ENCODE results near the gene GATA5. TPM values are rescaled to one million over a fixed set of nuclear protein-coding genes. Genes with fewer than 3 reads are reported as not detected.

The GATA5 gene
- polyA plus RNA-seq, 1 donor from 2014 or later, result not detected

DNA sequence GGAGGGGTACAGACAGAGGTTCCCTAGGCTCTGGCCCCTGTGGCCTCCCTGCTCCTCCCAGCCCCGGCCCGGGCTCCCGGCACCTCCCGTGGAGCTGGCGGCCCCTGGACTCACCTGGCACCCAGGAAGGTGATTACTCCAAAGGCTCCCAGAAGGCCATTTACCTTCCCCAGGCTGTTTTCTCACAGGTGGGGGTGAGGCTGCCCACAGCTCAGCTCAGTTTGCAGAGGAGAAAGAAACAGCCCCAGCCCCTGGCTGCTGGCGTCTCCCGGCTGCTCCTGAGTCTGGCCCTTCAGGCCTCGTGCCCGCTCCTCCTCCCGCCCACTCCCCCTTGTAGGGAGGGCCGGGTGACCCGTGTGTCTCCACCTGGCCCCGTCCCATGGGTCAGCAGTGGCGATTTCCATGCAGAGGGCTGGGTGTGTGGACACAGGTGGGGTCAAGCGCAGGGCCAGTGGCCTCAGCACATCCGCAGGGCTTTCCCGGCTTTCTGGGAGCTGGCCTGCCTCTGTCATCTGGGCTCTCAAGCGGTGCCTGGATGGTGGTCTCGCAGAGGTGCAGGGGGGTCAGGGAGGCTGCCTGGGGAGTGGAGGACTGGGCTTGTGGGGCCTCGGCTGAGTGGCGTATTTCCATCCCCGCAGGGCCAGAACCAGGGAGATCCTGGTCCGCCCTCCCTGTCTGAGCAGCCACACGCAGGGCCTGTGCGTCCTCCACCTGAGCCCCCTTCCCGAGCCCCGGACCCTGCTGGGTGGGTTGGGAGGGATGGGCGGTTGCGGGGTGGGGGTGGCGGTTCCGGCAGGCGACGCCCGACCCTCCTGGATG, 20.2 kb upstream of the GATA5 start:
- H3K36me3 ChIP-seq (ENCODE audit: insufficient read depth, low read length), result no peaks in the 10 kb centered on the region
- no peak overlapping the region for H3K9ac ChIP-seq (ENCODE audit: low read length)
- H3K27me3 ChIP-seq (ENCODE audit: insufficient read depth, low read depth, low read length), result no peaks in the 10 kb centered on the region
- no peaks in the 10 kb centered on the region for H4K20me1 ChIP-seq (ENCODE audit: insufficient read depth)
- H2AFZ ChIP-seq (ENCODE audit: low read depth, low read length), result no peak overlapping the region
- no peaks in the 10 kb centered on the region for H3K9me2 ChIP-seq (ENCODE audit: insufficient read depth, low read length)
- no peak overlapping the region for H3K27ac ChIP-seq (ENCODE audit: low read length)
- TF ChIP-seq EP300 (conservative IDR thresholded peaks at IDR 0.05; ENCODE audit: poor library complexity, severe bottlenecking) (no peak), POLR2AphosphoS5 (IDR thresholded peaks at IDR 0.05) (no peak), EZH2 (IDR thresholded peaks at IDR 0.05; ENCODE audit: borderline replicate concordance, insufficient read depth, low read length, poor library complexity, severe bottlenecking) (no peak), RAD21 (conservative IDR thresholded peaks at IDR 0.05) (no peak), TAF1 (IDR thresholded peaks at IDR 0.05; ENCODE audit: low read depth) (no peak), SMC3 (conservative IDR thresholded peaks at IDR 0.05; ENCODE audit: poor library complexity) (no peak), MXI1 (conservative IDR thresholded peaks at IDR 0.05; ENCODE audit: poor library complexity, severe bottlenecking) (no peak)
- TF ChIP-seq, protein P1, sequence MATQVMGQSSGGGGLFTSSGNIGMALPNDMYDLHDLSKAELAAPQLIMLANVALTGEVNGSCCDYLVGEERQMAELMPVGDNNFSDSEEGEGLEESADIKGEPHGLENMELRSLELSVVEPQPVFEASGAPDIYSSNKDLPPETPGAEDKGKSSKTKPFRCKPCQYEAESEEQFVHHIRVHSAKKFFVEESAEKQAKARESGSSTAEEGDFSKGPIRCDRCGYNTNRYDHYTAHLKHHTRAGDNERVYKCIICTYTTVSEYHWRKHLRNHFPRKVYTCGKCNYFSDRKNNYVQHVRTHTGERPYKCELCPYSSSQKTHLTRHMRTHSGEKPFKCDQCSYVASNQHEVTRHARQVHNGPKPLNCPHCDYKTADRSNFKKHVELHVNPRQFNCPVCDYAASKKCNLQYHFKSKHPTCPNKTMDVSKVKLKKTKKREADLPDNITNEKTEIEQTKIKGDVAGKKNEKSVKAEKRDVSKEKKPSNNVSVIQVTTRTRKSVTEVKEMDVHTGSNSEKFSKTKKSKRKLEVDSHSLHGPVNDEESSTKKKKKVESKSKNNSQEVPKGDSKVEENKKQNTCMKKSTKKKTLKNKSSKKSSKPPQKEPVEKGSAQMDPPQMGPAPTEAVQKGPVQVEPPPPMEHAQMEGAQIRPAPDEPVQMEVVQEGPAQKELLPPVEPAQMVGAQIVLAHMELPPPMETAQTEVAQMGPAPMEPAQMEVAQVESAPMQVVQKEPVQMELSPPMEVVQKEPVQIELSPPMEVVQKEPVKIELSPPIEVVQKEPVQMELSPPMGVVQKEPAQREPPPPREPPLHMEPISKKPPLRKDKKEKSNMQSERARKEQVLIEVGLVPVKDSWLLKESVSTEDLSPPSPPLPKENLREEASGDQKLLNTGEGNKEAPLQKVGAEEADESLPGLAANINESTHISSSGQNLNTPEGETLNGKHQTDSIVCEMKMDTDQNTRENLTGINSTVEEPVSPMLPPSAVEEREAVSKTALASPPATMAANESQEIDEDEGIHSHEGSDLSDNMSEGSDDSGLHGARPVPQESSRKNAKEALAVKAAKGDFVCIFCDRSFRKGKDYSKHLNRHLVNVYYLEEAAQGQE (IDR thresholded peaks at IDR 0.05; ENCODE audit: borderline replicate concordance), result no peak
- TF ChIP-seq, protein P2, sequence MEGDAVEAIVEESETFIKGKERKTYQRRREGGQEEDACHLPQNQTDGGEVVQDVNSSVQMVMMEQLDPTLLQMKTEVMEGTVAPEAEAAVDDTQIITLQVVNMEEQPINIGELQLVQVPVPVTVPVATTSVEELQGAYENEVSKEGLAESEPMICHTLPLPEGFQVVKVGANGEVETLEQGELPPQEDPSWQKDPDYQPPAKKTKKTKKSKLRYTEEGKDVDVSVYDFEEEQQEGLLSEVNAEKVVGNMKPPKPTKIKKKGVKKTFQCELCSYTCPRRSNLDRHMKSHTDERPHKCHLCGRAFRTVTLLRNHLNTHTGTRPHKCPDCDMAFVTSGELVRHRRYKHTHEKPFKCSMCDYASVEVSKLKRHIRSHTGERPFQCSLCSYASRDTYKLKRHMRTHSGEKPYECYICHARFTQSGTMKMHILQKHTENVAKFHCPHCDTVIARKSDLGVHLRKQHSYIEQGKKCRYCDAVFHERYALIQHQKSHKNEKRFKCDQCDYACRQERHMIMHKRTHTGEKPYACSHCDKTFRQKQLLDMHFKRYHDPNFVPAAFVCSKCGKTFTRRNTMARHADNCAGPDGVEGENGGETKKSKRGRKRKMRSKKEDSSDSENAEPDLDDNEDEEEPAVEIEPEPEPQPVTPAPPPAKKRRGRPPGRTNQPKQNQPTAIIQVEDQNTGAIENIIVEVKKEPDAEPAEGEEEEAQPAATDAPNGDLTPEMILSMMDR (IDR thresholded peaks at IDR 0.05; ENCODE audit: poor library complexity, severe bottlenecking), result no peak
- no peaks in the 10 kb centered on the region for H3K9me3 ChIP-seq (ENCODE audit: low read length)
- H3K4me3 ChIP-seq (ENCODE audit: low read length), result no peak overlapping the region
- no peaks in the 10 kb centered on the region for H3K79me2 ChIP-seq (replicated peaks; ENCODE audit: insufficient read depth, low read length)
- no peaks in the 10 kb centered on the region for H3F3A ChIP-seq (ENCODE audit: insufficient read depth, low read length, poor library complexity, severe bottlenecking)
- no peak overlapping the region for H3K4me2 ChIP-seq (ENCODE audit: low read length)

DNA sequence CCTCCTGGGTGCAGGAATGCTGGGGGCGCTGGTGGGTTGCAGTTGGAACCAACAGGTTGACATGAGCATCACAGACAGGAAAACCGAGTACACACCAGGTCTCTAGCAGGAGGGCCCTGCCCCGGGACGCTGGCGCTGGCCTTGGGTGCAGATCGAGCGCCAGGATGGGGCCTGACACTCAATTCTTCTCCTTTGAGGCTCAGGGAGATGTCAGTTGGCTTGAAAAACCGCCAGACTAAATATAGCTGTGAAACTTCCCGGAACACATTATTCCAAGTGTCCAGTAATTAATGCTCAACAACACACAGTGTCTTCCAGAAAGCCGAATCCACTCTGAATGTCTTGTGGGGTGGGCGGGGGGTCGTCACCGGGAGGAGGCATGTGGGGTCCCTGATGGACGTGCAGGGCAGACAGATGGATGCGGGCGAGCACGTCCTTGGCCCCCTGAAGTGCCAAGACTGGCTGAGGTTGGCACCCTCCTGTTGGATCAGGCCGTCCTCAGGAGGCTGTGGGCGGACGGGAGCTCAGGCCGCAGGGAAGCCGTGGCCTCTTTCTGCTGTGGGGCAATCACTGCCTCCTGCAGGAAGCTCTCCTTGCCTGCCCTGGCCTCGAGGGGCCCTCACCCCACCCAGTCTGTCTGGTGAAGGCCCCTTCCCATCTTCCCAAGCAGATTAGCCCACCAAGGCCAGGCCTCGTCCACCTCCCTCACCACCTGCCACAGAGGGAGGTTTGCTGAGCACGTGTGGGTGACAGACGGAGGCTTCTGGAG, 19.4 kb upstream of the GATA5 start:
- Histone ChIP-seq H3K79me2 (replicated peaks; ENCODE audit: insufficient read depth, low read length) (no peaks in the 10 kb centered on the region), H3K4me3 (ENCODE audit: low read length) (no peak overlapping the region), H3K9me2 (ENCODE audit: insufficient read depth, low read length) (no peaks in the 10 kb centered on the region), H4K20me1 (ENCODE audit: insufficient read depth) (no peaks in the 10 kb centered on the region), H3K4me2 (ENCODE audit: low read length) (no peak overlapping the region), H2AFZ (ENCODE audit: low read depth, low read length) (no peak overlapping the region), H3K27ac (ENCODE audit: low read length) (no peak overlapping the region), H3K27me3 (ENCODE audit: insufficient read depth, low read depth, low read length) (no peaks in the 10 kb centered on the region), H3F3A (ENCODE audit: insufficient read depth, low read length, poor library complexity, severe bottlenecking) (no peaks in the 10 kb centered on the region), H3K36me3 (ENCODE audit: insufficient read depth, low read length) (no peaks in the 10 kb centered on the region), H3K9ac (ENCODE audit: low read length) (no peak overlapping the region), H3K9me3 (ENCODE audit: low read length) (no peaks in the 10 kb centered on the region)
- no peak for TF ChIP-seq RAD21 (conservative IDR thresholded peaks at IDR 0.05)
- TF ChIP-seq TAF1 (IDR thresholded peaks at IDR 0.05; ENCODE audit: low read depth), result no peak
- TF ChIP-seq, protein P1 (IDR thresholded peaks at IDR 0.05; ENCODE audit: borderline replicate concordance), result no peak
- TF ChIP-seq EZH2 (IDR thresholded peaks at IDR 0.05; ENCODE audit: borderline replicate concordance, insufficient read depth, low read length, poor library complexity, severe bottlenecking), result no peak
- TF ChIP-seq, protein P2 (IDR thresholded peaks at IDR 0.05; ENCODE audit: poor library complexity, severe bottlenecking), result no peak
- TF ChIP-seq MXI1 (conservative IDR thresholded peaks at IDR 0.05; ENCODE audit: poor library complexity, severe bottlenecking), result no peak
- TF ChIP-seq SMC3 (conservative IDR thresholded peaks at IDR 0.05; ENCODE audit: poor library complexity), result no peak
- TF ChIP-seq EP300 (conservative IDR thresholded peaks at IDR 0.05; ENCODE audit: poor library complexity, severe bottlenecking), result no peak
- no peak for TF ChIP-seq POLR2AphosphoS5 (IDR thresholded peaks at IDR 0.05)
